GM19463 (cell line): ENCODE results near the gene FOXN1.

Source experiments
- ATAC-seq: cut with Tn5 transposase; IDR thresholded peaks from one replicate; pipeline ENCODE4 v1.9.1; 2021; ENCODE audit warnings: mild to moderate bottlenecking, moderate library complexity; ENCODE audit not compliant: unreplicated experiment

FOXN1 gene

DNA sequence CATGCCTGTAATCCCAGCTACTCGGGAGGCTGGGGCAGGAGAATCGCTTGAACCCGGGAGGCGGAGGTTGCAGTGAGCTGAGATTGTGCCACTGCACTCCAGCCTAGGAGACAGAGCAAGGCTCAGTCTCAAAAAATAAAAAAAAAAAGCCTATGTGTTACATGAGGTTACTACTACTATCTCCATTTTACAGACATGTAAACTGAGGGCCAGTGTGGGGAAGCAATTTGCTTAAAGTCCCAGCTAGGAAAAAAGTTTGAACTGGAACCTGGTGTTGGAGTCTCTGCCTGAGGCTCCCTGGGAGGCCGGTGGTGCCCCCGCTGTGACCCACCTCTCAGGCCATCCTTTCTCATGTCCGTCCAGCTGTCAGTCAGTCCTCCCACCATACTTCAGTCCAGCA lies 28.2 kb upstream of the FOXN1 start:
- ATAC-seq = no peak

DNA sequence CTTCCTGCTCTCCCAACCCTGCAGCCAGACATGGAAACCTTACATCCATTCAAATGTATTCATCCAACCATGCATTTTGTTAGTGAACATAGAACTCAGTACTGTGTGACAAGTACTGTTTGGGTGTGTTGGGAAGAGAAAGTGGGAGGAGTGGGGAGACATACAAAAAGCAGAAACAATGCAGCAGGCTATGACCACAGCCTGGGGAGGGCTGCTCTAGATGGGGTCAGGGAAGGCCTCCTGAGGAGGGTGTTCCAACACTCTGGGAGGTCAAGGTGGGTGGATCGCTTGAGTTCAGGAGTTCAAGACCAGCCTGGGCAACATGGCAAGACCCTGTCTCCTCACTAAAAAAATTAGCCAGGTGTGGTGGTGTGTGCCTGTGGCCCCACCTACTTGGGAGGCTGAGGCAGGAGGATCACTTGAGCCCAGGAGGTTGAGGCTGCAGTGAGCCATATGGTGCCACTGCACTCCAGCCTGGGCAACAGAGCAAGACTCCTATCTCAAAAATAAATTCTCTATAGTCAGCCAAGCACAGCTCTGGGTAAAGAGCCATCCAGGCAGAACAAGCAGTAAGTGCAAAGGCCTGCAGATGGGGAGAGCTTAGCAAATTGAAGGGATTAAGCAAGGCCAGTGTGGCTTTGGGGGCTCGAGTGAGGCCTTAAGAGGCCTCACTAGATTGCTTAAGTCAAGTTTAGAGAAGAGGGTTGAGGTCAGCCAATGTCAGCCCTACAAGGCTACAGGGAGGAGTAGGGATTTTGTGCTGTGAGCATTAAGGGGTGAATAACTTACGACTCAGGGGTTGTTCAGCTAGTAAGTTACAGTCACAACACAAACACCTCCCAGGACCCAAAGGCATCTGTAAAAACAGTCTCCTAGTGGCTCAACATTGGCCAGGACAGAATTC lies 27.2 kb upstream of the FOXN1 start:
- no peak for ATAC-seq

- no peak for ATAC-seq
Observed at GRCh38 chr17:28480278-28480677, 25.9 kb upstream of the FOXN1 start.

DNA sequence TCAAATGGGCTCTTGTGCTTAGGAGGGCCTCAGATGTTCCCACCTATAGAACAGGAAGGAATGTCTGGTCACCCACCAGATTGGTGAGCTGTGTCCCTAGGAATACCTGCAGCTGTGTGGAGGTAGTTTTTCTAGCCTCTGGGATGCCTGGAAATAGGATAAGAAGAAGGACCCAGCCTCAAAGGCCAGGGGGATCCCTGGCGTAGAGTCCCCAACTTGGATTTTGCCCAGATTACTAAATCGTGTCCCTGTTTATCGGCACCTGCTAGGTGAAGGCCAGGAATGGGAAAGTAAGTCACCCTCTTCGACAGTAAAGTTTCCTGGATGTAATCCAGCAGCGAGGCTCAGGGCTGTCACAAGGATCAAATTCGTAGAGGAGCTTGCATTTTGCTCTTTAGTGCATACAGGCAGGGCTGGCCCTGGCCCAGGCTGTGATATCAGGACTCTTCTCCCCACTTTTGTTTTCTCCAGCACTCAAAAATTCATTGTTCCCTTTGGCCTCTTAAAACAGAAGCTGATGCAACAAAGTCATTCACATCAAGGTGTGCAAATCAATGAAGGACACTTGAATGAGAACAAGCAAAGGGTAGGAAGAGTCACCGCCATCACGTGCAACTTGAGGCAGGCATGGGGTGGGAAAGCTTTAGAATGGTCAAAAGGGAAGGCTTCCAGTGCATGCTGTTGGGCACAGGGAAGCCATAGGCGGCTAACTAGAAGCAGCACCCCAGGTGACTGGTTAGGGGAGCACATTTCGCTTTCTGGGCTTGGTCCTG lies 25.2 kb upstream of the FOXN1 start:
- ATAC-seq = no peak

DNA sequence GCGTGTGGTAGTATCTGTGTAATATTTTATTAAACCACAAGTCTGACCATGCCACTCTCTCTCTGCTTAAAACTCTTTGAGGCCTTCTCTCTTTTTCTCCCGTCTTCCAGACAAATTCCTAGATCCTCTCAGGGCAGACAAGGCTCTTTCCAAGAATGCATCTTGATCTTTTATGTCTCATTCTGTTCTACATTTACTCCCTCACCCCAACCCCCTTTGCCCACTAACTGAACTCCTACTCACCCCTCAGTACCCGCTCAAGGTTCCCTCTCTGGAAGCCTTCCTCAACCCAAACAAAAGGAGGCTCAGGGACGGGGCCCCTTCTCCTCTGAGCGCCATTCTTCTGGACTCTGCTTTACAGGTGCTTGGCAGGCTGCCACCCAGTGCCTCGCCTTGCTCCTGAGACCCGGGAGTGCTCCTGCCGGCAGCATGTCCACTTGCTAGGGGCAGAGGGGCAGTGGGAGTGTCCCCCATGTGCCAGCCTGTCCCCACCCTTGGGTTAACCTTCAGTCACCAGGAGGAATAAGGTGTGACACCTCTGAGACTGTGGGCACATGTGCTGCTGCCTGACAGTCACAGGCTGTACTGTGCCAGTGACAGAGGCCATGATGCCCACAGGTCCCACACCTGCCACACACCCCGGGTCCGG lies 23.5 kb upstream of the FOXN1 start:
- ATAC-seq = no peak

DNA sequence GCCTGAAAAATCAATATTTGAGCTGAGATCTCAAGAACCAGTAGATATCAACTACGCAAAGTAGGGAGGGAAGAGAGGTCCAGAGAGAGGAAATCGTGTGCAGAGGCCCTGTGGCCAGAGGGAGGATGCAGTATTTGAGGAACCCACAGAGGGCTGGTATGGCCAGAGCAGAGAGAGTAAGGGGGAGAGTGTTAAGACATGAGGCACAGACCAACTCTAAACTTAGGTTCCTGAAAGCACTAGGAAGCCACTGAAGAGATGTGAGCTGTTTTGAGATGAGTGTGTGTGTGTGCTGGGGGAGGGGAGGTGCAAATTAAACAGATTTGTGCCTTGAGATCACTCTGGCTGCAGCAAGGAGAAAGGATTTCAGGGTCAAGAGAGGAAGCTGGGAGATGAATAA lies 21.9 kb upstream of the FOXN1 start:
- ATAC-seq = peak; percentile 83

DNA sequence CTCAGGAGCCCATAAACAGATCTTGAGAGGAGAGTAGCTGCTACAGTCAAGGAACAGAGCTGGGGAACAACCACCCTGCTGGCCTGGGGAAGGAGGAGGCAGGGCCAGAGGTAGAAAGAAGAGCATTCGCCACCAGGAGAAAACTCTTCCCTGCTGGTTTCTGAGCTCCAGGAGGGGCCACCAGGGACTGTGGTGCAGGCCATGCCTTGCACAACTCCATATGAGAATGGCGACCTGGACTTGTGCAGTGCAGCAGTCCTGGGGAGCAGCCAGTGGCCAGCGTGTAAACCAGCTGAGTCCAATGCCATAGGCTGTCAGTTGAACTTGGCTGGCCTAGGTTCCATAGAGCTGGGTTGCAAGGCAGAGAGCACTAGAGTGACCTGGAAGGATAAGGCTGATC lies 21.1 kb upstream of the FOXN1 start:
- ATAC-seq = no peak

GRCh38 chr17:28487881-28488532 lies 18.1 kb upstream of the FOXN1 start:
- ATAC-seq = no peak

- ATAC-seq = no peak
Observed at GRCh38 chr17:28488533-28489276, 17.4 kb upstream of the FOXN1 start.

- no peak for ATAC-seq
Observed at GRCh38 chr17:28491286-28491685, 14.9 kb upstream of the FOXN1 start.

DNA sequence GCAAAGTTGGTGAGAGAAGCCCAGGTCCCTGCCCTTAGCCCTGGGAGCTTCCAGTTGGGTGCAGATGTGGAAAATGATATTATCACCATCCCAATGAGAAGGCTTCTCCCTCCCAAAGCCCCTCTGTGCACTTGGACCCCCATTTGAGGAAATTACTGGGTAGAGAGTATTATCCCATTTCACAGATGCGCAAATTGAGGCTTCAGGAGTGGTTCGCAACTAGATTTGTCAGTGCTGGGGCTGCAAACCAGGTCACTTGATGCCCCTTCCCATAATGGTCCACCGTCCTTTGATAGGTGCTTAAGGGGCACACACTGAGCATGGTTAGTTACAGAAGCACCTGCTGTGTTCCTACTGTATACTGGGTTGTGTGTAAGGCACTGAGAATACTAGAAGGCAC lies 14.3 kb upstream of the FOXN1 start:
- no peak for ATAC-seq

GRCh38 chr17:28492352-28493310 lies 13.5 kb upstream of the FOXN1 start:
- no peak for ATAC-seq

DNA sequence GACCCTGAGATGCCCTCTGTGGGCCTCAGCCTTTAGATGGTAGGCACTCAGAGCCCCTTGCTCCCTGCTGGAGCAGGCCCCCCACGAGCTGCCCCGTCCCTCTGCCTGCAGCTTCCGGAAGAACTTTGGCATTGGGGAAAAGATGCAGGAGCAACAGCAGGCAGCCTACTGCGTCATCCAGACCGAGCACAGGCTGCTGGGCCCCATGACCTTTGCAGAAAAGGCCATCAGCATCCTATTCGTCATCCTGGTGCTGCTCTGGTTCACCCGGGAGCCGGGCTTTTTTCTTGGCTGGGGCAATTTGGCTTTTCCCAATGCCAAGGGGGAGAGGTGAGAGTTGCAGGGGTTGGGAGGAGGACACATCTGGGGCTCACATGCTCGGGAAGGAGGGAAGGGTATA lies 12.7 kb upstream of the FOXN1 start:
- no peak for ATAC-seq

DNA sequence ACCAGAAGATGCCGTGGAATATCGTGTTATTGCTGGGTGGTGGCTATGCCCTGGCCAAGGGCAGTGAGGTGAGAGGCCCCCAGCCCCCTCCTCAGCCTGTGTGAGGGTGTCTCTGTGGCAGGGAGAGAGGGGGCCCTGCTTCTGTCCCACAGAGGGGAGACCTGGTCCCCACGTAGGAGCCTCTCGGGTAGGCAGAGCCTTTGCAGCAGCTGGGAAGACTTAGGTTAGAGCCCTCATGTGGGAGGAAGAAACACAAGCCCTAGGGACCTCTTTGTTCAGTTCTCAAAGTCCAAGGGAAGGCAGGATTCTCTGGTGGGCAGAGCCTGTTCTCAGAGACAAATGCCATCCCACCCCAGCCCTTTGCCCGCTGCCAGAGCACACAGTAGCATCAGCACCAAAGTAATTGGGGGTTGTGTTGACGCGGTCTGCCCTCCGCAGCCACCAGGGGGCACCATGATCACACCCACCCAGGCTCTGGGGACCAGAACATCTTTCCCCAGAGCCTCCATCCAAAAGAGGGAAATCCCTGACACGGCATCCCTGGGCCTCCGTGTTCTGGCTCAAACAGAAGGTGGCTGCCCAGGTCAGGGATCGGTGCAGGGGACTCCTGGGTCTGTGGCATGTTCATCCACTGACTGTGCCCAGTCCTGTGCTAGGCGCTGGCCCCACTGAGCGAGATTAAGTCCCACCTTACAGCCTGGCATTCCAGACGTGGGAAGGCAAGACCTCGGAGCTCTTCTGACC lies 11.5 kb upstream of the FOXN1 start:
- ATAC-seq = peak; percentile 56

- ATAC-seq = no peak
Observed at GRCh38 chr17:28495635-28496034, 10.5 kb upstream of the FOXN1 start.

GRCh38 chr17:28497931-28498330 lies 8.2 kb upstream of the FOXN1 start:
- no peak for ATAC-seq

GRCh38 chr17:28498652-28499363 lies 7.3 kb upstream of the FOXN1 start:
- ATAC-seq = no peak

DNA sequence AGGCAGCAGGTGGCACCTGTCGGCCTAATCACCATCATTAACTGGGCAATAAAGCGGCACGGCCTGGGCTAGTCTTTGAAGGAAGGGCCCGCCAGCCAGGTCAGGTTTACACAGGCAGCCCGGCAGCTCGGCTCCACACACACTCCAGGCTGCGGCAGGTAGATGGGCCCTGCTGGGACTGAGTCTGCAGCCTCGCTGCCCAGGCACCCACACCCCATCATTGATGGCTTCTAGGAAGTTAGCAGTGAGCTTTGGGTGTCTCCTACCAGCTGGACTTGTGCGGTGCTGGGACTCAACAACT lies 6.8 kb upstream of the FOXN1 start:
- no peak for ATAC-seq
